Mesendoderm (in vitro differentiated cells): ENCODE results near the gene CARS1. TPM values are rescaled to one million over a fixed set of nuclear protein-coding genes. Genes with fewer than 3 reads are reported as not detected.

Source experiments
- DNase-seq: peaks from one replicate; pipeline ENCODE4 v3.0.0; 2013
- H2AK5ac ChIP-seq: 2 replicates; pipeline ENCODE4 v1.6.1; 2013; ENCODE audit warnings: low read length, inconsistent platforms
- H2BK120ac ChIP-seq: 2 replicates; pipeline ENCODE4 v1.6.1; 2013; ENCODE audit warnings: low read depth, mild to moderate bottlenecking, low read length, moderate library complexity, mixed read lengths
- H2BK15ac ChIP-seq: replicated peaks from 2 replicates; pipeline ENCODE4 v1.6.1; 2013; ENCODE audit warnings: low read depth, mild to moderate bottlenecking, moderate library complexity
- H2BK5ac ChIP-seq: 2 replicates; pipeline ENCODE4 v1.6.1; 2013; ENCODE audit warnings: low read length, inconsistent platforms
- H3K18ac ChIP-seq: 2 replicates; pipeline ENCODE4 v1.6.1; 2013; ENCODE audit warnings: mild to moderate bottlenecking, low read length, mixed read lengths
- H3K23ac ChIP-seq: one replicate; pipeline ENCODE4 v1.6.1; 2013; ENCODE audit warnings: low read length
- H3K27ac ChIP-seq: 2 replicates; pipeline ENCODE4 v1.5.1; 2013; ENCODE audit warnings: low read depth, mild to moderate bottlenecking, inconsistent platforms, low read length, moderate library complexity
- H3K27me3 ChIP-seq: 2 replicates; pipeline ENCODE4 v1.6.1; 2013; ENCODE audit warnings: low read length, control low read depth, mild to moderate bottlenecking, inconsistent platforms; ENCODE audit not compliant: insufficient read depth, poor library complexity
- H3K36me3 ChIP-seq: 2 replicates; pipeline ENCODE4 v1.6.1; 2013; ENCODE audit warnings: low read length, inconsistent platforms; ENCODE audit not compliant: control insufficient read depth, insufficient read depth
- H3K4ac ChIP-seq: one replicate; pipeline ENCODE4 v1.6.1; 2013; ENCODE audit warnings: low read depth, mild to moderate bottlenecking, low read length, moderate library complexity
- H3K4me1 ChIP-seq: 2 replicates; pipeline ENCODE4 v1.6.1; 2013; ENCODE audit warnings: low read depth, low read length, inconsistent platforms; ENCODE audit not compliant: control insufficient read depth
- H3K4me2 ChIP-seq: 2 replicates; pipeline ENCODE4 v1.6.1; 2013; ENCODE audit warnings: low read length
- H3K4me3 ChIP-seq: 2 replicates; pipeline ENCODE4 v1.5.1; 2013; ENCODE audit warnings: mild to moderate bottlenecking, low read length
- H3K56ac ChIP-seq: one replicate; pipeline ENCODE4 v1.6.1; 2013; ENCODE audit warnings: low read length
- H3K79me1 ChIP-seq: 2 replicates; pipeline ENCODE4 v1.6.1; 2013; ENCODE audit warnings: low read length, inconsistent platforms
- H3K79me2 ChIP-seq: 2 replicates; pipeline ENCODE4 v1.6.1; 2013; ENCODE audit warnings: mild to moderate bottlenecking, low read length; ENCODE audit not compliant: control insufficient read depth, insufficient read depth
- H3K9ac ChIP-seq: 2 replicates; pipeline ENCODE4 v1.6.1; 2013; ENCODE audit warnings: low read length, inconsistent platforms
- H4K5ac ChIP-seq: one replicate; pipeline ENCODE4 v1.6.1; 2013; ENCODE audit warnings: low read length
- H4K8ac ChIP-seq: one replicate; pipeline ENCODE4 v1.6.1; 2013; ENCODE audit warnings: low read depth, mild to moderate bottlenecking, control low read depth, low read length, moderate library complexity
- WGBS: extraction: QIAGEN DNeasy Blood & Tissue Kit; methylation state at CpG from one replicate; pipeline ENCODE4 v1.1.7; 2013; ENCODE audit warnings: low lambda C conversion rate, missing lambda C conversion rate; ENCODE audit not compliant: insufficient coverage; ENCODE audit errors: extremely low coverage; 5-methylcytosine and 5-hydroxymethylcytosine counted together
- small RNA-seq: library from polyadenylated mRNA; stranded (forward); fragments of <200 nt; extraction: miRNeasy Mini kit (QIAGEN cat#:217004); gene quantifications from one replicate; pipeline ENCODE3, GENCODE V24; 2013; ENCODE audit not compliant: insufficient read depth

The CARS1 gene

DNA sequence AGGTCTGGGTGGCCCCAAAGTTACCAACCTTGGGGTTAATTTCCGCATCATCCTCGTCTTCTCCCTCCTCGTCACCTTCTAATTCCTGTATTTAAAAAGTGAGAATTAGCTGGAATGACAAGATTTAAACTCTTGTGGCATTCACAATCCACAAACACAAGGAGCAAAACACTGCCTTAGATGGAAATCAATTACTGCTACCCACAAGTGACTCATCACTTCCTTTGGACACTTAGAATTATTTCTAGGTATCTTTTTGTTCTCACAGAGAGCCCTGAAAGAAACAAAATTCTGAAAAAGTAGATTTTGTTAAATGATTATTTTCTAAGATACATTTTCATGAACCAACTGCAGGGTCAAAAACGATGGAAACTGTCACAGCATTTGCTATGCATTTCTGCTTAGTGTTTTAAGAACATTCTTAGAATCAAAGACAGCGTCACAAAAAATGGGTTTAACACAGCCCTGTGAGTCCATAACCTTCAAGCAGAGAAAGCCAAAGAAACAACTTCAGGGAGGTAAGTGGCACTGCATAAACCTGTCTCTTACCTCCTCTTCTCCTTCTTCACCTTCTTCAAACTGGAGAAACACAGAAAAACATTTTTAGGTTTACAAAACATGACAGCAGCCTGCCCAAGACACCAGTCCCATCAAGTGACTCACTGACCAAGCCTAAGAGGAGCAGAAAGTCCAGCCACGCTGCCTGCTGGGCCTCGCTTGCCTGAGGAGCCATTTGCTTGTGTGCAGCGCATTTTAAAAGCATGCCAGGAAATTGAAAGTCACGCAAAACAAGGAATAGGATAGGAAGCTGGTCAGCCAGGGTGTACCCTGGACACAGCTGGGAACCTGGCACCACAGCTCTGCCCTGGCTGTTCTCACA lies 105.8 kb downstream of the CARS1 start:
- Histone ChIP-seq H3K27ac (no peak overlapping the region), H3K4me3 (no peak overlapping the region), H3K36me3 (peaks cover 26% of the 10 kb centered on the region), H2BK120ac (no peak overlapping the region), H3K79me1 (peaks cover 8% of the 10 kb centered on the region), H2BK5ac (no peak overlapping the region), H3K18ac (no peak overlapping the region), H4K5ac (no peak overlapping the region), H3K4ac (no peak overlapping the region), H3K23ac (no peak overlapping the region), H2AK5ac (no peak overlapping the region), H3K56ac (no peak overlapping the region), H4K8ac (no peak overlapping the region), H2BK15ac (no peak overlapping the region), H3K79me2 (no peaks in the 10 kb centered on the region), H3K9ac (no peak overlapping the region), H3K4me2 (no peak overlapping the region), H3K4me1 (no peaks in the 10 kb centered on the region), H3K27me3 (no peaks in the 10 kb centered on the region)
- DNase-seq, result no peak
- no CpG with 5 or more reads among the region's 9 CpGs for WGBS

Small RNA genes lying within 50 kb of the gene (small RNA-seq; reads per million reads assigned to genes)
- gene RNU1-91P (not detected), gene SNORA54 (7.5 reads per million, percentile 81 among the genes with 10 or more reads in this experiment)
